HL-60/S4 (cell line): ENCODE measurements around the gene RAB8B.

Source experiments
- in situ Hi-C: fragments of 300-500 bp; cut with MboI; formaldehyde crosslinking; loops from 2 replicates; pipeline ENCODE4 v1.14.3; 2022; ENCODE audit warnings: low sequenced_read_pairs

Gene RAB8B

DNA sequence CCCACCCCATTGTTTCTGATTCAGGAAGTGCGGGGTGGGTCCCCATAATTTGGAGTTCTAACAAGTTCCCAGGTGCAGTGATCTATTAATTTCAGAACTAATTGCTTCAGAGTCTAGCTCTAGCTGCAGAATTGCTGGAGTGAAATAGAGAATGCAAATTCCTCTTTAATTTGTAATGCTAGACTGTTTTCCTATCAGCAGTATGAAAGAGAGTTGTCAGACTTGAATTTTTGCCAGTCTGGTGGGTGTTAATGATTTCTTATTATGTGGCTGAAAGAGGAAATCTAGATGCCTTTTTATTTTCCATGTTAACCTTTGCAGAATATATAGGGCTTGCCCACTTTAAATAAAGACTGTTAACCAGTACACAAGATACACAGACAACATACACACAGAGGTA lies 111.7 kb downstream of the RAB8B start:
- in situ Hi-C loops: no loop called here

DNA sequence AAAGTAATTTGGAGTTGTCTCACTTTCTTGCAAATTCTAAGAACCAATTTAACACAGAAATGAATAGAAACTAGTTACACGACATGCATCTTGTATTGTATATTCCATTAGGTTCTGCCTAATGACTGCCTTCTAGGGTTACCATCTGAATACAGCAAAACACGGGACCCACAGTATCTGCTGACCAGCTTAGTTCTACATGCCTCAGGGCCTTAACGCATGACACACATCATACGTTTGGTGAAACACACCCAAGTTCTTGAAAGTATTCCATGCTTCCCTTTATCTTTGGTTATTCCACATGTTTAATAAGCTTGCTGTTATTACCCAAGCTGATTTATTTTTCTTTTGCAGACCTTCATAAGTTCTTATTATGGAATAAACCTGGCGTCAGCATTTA lies 115.9 kb downstream of the RAB8B start:
- in situ Hi-C loops: no loop called here

DNA sequence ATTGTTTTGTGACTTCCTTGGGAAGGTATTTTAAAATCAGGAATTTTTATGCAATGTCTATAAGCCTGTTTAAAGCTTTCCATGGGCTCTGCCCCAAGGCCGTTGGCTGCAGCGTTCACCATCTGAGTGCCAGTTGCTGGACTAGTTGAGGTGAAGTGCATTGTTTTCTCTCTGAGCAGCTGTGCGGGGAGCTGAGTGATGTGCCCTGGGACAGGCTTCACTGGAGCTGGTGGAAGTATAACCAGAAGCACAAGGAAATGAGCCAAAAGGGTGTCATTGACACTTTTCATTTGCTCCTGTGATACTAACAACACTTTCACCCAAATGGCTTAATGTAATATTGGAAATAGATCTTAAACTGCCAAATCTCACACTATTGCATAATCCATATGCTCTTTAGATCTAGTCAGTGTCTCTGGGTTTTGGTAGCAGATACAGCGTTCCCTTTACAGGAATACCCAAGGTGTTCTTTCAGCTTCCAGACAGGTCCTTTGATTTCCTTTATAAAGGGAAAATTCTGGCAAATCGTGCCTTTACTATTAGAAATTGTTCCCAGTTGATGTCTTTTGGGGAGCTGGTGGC lies 117.2 kb downstream of the RAB8B start:
- in situ Hi-C loops: no loop called here

DNA sequence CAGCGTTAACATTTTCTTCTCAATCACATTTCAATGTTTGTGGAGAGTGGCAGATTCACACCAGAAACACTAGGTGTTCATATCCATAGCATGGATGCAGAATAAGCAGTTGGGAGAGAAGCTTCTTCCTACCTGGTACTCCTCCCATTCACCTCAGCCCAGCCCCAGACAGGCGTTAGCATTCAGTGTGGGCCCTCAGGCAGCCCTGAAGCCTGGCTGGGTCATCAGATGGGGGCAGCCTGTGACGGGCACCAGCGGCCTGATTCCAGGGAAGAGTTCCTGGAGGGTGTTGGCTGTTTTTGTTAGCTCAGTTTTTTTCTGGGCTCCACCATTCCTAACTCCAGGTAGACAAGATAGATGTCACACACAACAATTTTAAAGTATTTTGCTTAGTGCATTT lies 119.1 kb downstream of the RAB8B start:
- in situ Hi-C loops: no loop called here

GRCh38 chr15:63308947-63309346 lies 119.5 kb downstream of the RAB8B start:
- in situ Hi-C loops: no loop called here

GRCh38 chr15:63310646-63311045 lies 121.2 kb downstream of the RAB8B start:
- in situ Hi-C loops: no loop called here

DNA sequence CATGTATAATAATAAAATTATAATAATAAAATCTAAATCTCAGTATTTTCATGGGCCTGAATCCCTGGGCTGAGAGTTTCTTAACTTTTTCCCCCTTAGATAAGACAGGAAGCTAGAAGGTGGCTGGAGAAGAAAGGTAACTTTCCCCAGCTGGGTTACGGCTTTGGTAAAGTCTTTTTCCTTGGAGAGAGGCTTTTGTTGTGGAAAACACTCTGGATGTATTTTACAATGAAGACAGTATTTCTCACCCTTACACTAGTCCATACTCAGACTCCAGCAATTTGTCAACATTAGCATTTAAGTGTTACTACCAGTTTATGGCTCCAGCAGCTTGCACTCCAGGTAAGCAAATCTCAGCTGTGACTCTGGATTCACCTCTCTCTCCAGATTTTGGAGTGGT lies 122.9 kb downstream of the RAB8B start:
- in situ Hi-C loops: no loop called here

GRCh38 chr15:63313825-63314224 lies 124.4 kb downstream of the RAB8B start:
- in situ Hi-C loops: no loop called here

GRCh38 chr15:63314409-63314808 lies 125.0 kb downstream of the RAB8B start:
- in situ Hi-C loops: no loop called here
